SK-N-MC (cell line): Measurements from ENCODE around the gene PYCARD.

Experiments used
- EZH2 ChIP-seq: fragments of 200-600 bp; sonication (generic); IDR thresholded peaks from one replicate; pipeline ENCODE4 v1.6.1; 2017; ENCODE audit warnings: antibody characterized with exemption
- FOXP2 ChIP-seq: optimal IDR thresholded peaks from 2 replicates; pipeline ENCODE3; 2011; ENCODE audit warnings: mild to moderate bottlenecking, moderate library complexity; ENCODE audit not compliant: insufficient read depth; ENCODE audit errors: extremely low read length, control extremely low read depth
- POLR2AphosphoS5 ChIP-seq: IDR thresholded peaks from 2 replicates; pipeline ENCODE4 v1.6.1; 2012; ENCODE audit warnings: mild to moderate bottlenecking, low read depth, low read length, borderline replicate concordance

DNA sequence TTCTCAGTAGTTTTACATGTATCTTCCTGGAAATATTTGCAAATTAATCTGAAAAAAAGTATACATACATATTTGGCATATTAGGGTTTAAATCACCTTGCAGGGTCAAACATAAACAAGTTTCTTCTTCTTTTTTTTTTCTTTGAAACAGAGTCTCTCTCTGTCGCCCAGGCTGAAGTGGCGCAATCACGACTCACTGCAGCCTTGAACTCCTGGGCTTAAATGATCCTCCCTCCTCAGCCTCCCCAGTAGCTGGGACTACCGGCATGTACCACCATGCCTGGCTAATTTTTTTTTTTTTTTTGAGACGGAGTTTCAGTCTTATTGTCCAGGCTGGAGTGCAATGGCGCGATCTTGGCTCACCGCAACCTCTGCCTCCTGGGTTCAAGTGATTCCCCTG lies 35.2 kb downstream of the PYCARD start:
- TF ChIP-seq POLR2AphosphoS5 (no peak), EZH2 (no peak), FOXP2 (no peak)
